K562 (cell line): ENCODE measurements around the gene CFAP73. TPM values are rescaled to one million over a fixed set of nuclear protein-coding genes. Genes with fewer than 3 reads are reported as not detected.
A peak's percentile ranks its signal among the peaks of the same experiment; 100 is the strongest.

ENCODE experiments used
- ARID2 ChIP-seq: fragments of 450-650 bp; IDR thresholded peaks from 2 replicates; pipeline ENCODE4 v1.6.1; 2017; ENCODE audit warnings: antibody characterized with exemption, mild to moderate bottlenecking
- CBFB ChIP-seq: sonication (generic); formaldehyde crosslinking; IDR thresholded peaks from 2 replicates; pipeline ENCODE4 v1.4.0; 2020; ENCODE audit warnings: mild to moderate bottlenecking, missing genetic modification reagents
- ELF4 ChIP-seq: fragments of 450-650 bp; formaldehyde crosslinking; IDR thresholded peaks from 2 replicates; pipeline ENCODE4 v1.4.0; 2022; ENCODE audit warnings: missing genetic modification characterization
- FOXA3 ChIP-seq, 2 experiments: fragments of 450-650 bp in 1 of 2; sonication (generic) in 1 of 2; formaldehyde crosslinking; IDR thresholded peaks in 1 of 2; conservative IDR thresholded peaks in 1 of 2; 2 replicates each; pipeline versions ENCODE4 v1.4.0 to v1.8.0; 2020 to 2022; ENCODE audit warnings: mild to moderate bottlenecking in 2 of 2, missing genetic modification reagents in 1 of 2
- GABPB1 ChIP-seq: sonication (generic); formaldehyde crosslinking; IDR thresholded peaks from 2 replicates; pipeline ENCODE4 v1.8.0; 2022; ENCODE audit warnings: mild to moderate bottlenecking, missing genetic modification reagents
- GABPB2 ChIP-seq: fragments of 250-450 bp; sonication (Bioruptor Pico); conservative IDR thresholded peaks from 2 replicates; pipeline ENCODE4 v1.5.1; 2021; ENCODE audit warnings: mild to moderate bottlenecking
- JUND ChIP-seq, 2 experiments: IDR thresholded peaks; 2 replicates in 1 of 2; 3 replicates in 1 of 2; pipeline ENCODE4 v1.6.1; 2011; ENCODE audit warnings: borderline replicate concordance in 2 of 2, low read depth in 2 of 2, low read length in 2 of 2, improper control_type of control experiment in 1 of 2, missing biosample characterization in 1 of 2, missing genetic modification characterization in 1 of 2, missing genetic modification reagents in 1 of 2
- LCOR ChIP-seq: sonication (generic); formaldehyde crosslinking; IDR thresholded peaks from 2 replicates; pipeline ENCODE4 v1.8.0; 2022; ENCODE audit warnings: mild to moderate bottlenecking, missing genetic modification reagents
- TARDBP ChIP-seq: fragments of 450-650 bp; IDR thresholded peaks from 2 replicates; pipeline ENCODE4 v1.6.1; 2016
- ZNF384 ChIP-seq: IDR thresholded peaks from 2 replicates; pipeline ENCODE4 v1.6.1; 2012; ENCODE audit warnings: low read depth, low read length, improper control_type of control experiment
- ZNF778 ChIP-seq: fragments of 450-650 bp; formaldehyde crosslinking; IDR thresholded peaks from 2 replicates; pipeline ENCODE4 v1.4.0; 2020; ENCODE audit warnings: mild to moderate bottlenecking, moderate library complexity
- ZNF79 ChIP-seq: fragments of 250-450 bp; sonication (Bioruptor Pico); IDR thresholded peaks from 2 replicates; pipeline ENCODE4 v1.4.0; 2020; ENCODE audit warnings: low read depth, mild to moderate bottlenecking, moderate library complexity
- polyA plus RNA-seq, 8 experiments: library from polyadenylated mRNA; depleted of rRNA in 4 of 8; stranded (reverse) in 5 of 8; unstranded in 3 of 8; fragments of >200 nt; fragmentation: Nextera tagmentation in 2 of 8; fragmentation: Illumina TruSeq in 1 of 8; extraction: Ambion mirVana in 2 of 8; extraction: Trizol in 1 of 8; gene quantifications; 2 replicates each; pipeline versions ENCODE4 v1.2.1 to v1.2.3, GENCODE V29; 2011 to 2014; ENCODE audit warnings: inconsistent platforms in 1 of 8, missing spikeins in 1 of 8
- total RNA-seq, 7 experiments: library from RNA; depleted of rRNA in 6 of 7; stranded (reverse); fragments of >200 nt in 6 of 7; fragmentation: Illumina TruSeq in 2 of 7; extraction: Trizol in 2 of 7; gene quantifications; 2 replicates each; pipeline versions ENCODE4 v1.2.1 to v1.2.3, GENCODE V29; 2011 to 2021; ENCODE audit warnings: low replicate concordance in 1 of 7
- TF ChIP-seq, protein P1 (sequence below): fragments of 450-650 bp; IDR thresholded peaks from 2 replicates; pipeline ENCODE4 v1.6.1; 2016; ENCODE audit warnings: low read depth
- TF ChIP-seq, protein P2 (sequence below): fragments of 250-450 bp; sonication (Bioruptor Pico); IDR thresholded peaks from 2 replicates; pipeline ENCODE4 v1.5.0; 2021
- TF ChIP-seq, protein P3 (sequence below), 2 experiments: IDR thresholded peaks; 2 replicates each; pipeline ENCODE4 v1.6.1; 2011; ENCODE audit warnings: borderline replicate concordance in 1 of 2, control low read depth in 1 of 2, low read depth in 1 of 2, low read length in 1 of 2, mild to moderate bottlenecking in 1 of 2, mixed read lengths in 1 of 2, moderate library complexity in 1 of 2; ENCODE audit not compliant: insufficient read depth in 1 of 2, insufficient read length in 1 of 2, poor library complexity in 1 of 2, severe bottlenecking in 1 of 2; ENCODE audit errors: extremely low read depth in 1 of 2

CFAP73 gene
- total and polyA plus RNA-seq, 9 of the 15 experiments (the other 6 are each of a cell fraction or from before 2014, with no cell fraction given): not detected

DNA sequence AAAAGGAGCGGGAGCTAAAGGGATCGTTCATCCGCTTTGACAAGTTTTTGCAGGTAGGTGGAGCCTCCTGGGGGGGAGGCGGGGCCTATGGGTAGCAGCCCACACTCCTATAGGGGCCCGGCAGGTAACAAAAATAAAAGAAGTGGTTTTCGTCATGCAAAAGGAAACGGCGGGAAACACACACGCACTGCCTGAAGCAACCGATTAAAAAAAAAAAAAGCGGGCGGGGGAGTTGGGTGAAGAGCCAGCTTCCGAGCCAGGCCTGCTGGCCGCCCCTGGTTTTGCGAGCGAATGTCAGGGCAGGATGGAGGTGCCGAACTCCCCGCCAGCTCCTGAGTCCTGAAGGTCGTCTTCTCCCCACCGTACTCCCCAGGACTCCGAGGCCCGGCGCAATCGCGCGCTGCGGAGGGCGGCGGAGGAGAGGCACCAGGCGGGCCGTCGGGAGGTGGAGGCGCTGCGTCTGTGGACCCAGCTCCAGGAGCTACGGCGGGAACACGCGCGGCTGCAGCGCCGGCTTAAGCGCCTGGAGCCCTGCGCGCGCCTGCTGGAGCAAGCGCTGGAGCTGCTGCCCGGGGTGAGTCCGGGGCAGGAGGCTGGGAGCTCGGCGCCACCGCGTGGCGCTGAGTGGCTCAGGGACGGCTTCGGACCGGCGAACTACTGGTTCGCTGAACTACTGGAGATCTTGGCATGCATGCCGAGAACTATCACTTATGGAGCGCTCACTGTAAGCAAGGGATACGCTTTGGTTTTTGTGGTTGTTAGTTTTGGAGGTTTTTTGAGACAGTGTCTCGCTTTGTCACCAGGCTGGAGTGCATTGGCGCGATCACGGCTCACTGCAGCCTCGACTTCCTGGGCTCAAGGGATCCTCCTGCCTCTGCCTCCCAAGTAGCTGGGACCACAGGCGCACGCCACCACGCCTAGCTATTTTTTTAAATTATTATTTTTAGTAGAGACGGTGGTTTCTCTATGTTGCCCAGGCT is 3.6 kb downstream of the CFAP73 start (continued):
- TF ChIP-seq, protein P1, sequence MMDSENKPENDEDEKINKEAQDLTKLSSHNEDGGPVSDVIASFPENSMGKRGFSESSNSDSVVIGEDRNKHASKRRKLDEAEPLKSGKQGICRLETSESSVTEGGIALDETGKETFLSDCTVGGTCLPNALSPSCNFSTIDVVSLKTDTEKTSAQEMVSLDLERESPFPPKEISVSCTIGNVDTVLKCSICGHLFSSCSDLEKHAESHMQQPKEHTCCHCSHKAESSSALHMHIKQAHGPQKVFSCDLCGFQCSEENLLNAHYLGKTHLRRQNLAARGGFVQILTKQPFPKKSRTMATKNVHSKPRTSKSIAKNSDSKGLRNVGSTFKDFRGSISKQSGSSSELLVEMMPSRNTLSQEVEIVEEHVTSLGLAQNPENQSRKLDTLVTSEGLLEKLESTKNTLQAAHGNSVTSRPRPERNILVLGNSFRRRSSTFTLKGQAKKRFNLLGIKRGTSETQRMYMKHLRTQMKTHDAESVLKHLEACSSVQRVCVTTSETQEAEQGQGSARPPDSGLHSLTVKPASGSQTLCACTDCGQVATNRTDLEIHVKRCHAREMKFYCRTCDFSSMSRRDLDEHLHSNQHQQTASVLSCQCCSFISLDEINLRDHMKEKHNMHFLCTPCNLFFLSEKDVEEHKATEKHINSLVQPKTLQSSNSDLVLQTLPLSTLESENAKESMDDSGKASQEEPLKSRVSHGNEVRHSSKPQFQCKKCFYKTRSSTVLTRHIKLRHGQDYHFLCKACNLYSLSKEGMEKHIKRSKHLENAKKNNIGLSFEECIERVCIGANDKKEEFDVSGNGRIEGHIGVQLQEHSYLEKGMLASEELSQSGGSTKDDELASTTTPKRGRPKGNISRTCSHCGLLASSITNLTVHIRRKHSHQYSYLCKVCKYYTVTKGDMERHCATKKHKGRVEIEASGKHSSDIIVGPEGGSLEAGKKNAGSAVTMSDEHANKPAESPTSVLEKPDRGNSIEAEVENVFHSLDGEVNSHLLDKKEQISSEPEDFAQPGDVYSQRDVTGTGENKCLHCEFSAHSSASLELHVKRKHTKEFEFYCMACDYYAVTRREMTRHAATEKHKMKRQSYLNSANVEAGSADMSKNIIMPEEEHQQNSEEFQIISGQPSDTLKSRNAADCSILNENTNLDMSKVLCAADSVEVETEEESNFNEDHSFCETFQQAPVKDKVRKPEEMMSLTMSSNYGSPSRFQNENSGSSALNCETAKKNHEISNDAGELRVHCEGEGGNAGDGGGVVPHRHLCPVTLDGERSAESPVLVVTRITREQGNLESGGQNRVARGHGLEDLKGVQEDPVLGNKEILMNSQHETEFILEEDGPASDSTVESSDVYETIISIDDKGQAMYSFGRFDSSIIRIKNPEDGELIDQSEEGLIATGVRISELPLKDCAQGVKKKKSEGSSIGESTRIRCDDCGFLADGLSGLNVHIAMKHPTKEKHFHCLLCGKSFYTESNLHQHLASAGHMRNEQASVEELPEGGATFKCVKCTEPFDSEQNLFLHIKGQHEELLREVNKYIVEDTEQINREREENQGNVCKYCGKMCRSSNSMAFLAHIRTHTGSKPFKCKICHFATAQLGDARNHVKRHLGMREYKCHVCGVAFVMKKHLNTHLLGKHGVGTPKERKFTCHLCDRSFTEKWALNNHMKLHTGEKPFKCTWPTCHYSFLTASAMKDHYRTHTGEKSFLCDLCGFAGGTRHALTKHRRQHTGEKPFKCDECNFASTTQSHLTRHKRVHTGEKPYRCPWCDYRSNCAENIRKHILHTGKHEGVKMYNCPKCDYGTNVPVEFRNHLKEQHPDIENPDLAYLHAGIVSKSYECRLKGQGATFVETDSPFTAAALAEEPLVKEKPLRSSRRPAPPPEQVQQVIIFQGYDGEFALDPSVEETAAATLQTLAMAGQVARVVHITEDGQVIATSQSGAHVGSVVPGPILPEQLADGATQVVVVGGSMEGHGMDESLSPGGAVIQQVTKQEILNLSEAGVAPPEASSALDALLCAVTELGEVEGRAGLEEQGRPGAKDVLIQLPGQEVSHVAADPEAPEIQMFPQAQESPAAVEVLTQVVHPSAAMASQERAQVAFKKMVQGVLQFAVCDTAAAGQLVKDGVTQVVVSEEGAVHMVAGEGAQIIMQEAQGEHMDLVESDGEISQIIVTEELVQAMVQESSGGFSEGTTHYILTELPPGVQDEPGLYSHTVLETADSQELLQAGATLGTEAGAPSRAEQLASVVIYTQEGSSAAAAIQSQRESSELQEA: no peak
- TF ChIP-seq ZNF384 (peak; percentile 72), FOXA3 (CRISPR knock-in tag; conservative IDR thresholded peaks at IDR 0.05 in 1 of 2, IDR thresholded peaks at IDR 0.05 in 1 of 2) (peak in 1 of 2 experiments; percentile 91; a peak in 2 of 4 replicates), ZNF79 (no peak), ZNF778 (CRISPR knock-in tag) (no peak), GABPB1 (peak; percentile 74; the same call in 1 of the 2 replicates), JUND (IDR thresholded peaks at IDR 0.05; ENCODE audit: borderline replicate concordance, low read depth, low read length) (0 out of 2 replicates have a peak, but pooled peaks have one; percentile 19), JUND (tag; IDR thresholded peaks at IDR 0.05; ENCODE audit: borderline replicate concordance, low read depth, low read length) (no peak), ARID2 (peak; percentile 54; the same call in 1 of the 2 replicates), TARDBP (0 out of 2 replicates have a peak, but pooled peaks have one; percentile 54), LCOR (CRISPR knock-in tag) (no peak), GABPB2 (no peak), ELF4 (CRISPR knock-in tag) (no peak), CBFB (CRISPR knock-in tag) (0 out of 2 replicates have a peak, but pooled peaks have one; percentile 17)
- TF ChIP-seq, protein P2, sequence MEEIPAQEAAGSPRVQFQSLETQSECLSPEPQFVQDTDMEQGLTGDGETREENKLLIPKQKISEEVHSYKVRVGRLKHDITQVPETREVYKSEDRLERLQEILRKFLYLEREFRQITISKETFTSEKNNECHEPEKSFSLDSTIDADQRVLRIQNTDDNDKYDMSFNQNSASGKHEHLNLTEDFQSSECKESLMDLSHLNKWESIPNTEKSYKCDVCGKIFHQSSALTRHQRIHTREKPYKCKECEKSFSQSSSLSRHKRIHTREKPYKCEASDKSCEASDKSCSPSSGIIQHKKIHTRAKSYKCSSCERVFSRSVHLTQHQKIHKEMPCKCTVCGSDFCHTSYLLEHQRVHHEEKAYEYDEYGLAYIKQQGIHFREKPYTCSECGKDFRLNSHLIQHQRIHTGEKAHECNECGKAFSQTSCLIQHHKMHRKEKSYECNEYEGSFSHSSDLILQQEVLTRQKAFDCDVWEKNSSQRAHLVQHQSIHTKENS (CRISPR knock-in tag): no peak
- TF ChIP-seq, protein P3, sequence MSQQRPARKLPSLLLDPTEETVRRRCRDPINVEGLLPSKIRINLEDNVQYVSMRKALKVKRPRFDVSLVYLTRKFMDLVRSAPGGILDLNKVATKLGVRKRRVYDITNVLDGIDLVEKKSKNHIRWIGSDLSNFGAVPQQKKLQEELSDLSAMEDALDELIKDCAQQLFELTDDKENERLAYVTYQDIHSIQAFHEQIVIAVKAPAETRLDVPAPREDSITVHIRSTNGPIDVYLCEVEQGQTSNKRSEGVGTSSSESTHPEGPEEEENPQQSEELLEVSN (IDR thresholded peaks at IDR 0.05; ENCODE audit: borderline replicate concordance in 1 of 2, extremely low read depth in 1 of 2, insufficient read depth in 1 of 2, insufficient read length in 1 of 2, low read depth in 1 of 2, low read length in 1 of 2, poor library complexity in 1 of 2, severe bottlenecking in 1 of 2): peak; percentile 75 to 93
